ENCODE measurements around the gene SMCP.

SMCP gene

GRCh38 chr1:152878042-152878441 lies at the start of gene SMCP:
Gene SMCP (plus strand): TSS chr1:152878322. CDS start chr1:152884423, 6,101 bp downstream.
- no peak for DNase-seq (ENCODE audit: low read depth)

- DNase-seq (ENCODE audit: low read depth) = no peak
Observed at GRCh38 chr1:152836870-152837269, 41.3 kb upstream of the SMCP start.

GRCh38 chr1:152842556-152842955 lies 35.6 kb upstream of the SMCP start, which contains the start of gene LCE6A:
Gene LCE6A (plus strand): TSS chr1:152842856. CDS start chr1:152843521, 665 bp downstream.
- no peak for DNase-seq (ENCODE audit: low read depth)

- no peak for DNase-seq (ENCODE audit: low read depth)
Observed at GRCh38 chr1:152855661-152856060, 22.5 kb upstream of the SMCP start.

GRCh38 chr1:152858062-152858461 lies 20.1 kb upstream of the SMCP start:
- DNase-seq (ENCODE audit: low read depth) = no peak

- no peak for DNase-seq (ENCODE audit: low read depth)
Observed at GRCh38 chr1:152859696-152860095, 18.4 kb upstream of the SMCP start, which contains the start of gene LCE7A. Gene LCE7A (plus strand): TSS chr1:152859996. CDS start chr1:152860698, 702 bp downstream.

GRCh38 chr1:152860129-152860528 lies 18.0 kb upstream of the SMCP start:
- DNase-seq (ENCODE audit: low read depth) = no peak

- no peak for DNase-seq (ENCODE audit: low read depth)
Observed at GRCh38 chr1:152861374-152861773, 16.7 kb upstream of the SMCP start.

- DNase-seq (ENCODE audit: low read depth) = no peak
Observed at GRCh38 chr1:152864443-152864842, 13.7 kb upstream of the SMCP start.

- DNase-seq (ENCODE audit: low read depth) = no peak
Observed at GRCh38 chr1:152866321-152866720, 11.8 kb upstream of the SMCP start.

- peak; percentile 59 for DNase-seq (ENCODE audit: low read depth)
Observed at GRCh38 chr1:152869808-152870419, 8.2 kb upstream of the SMCP start.

- DNase-seq (ENCODE audit: low read depth) = no peak
Observed at GRCh38 chr1:152870831-152871730, 7.0 kb upstream of the SMCP start.

- DNase-seq (ENCODE audit: low read depth) = no peak
Observed at GRCh38 chr1:152871731-152872126, 6.4 kb upstream of the SMCP start.

- no peak for DNase-seq (ENCODE audit: low read depth)
Observed at GRCh38 chr1:152873495-152873894, 4.6 kb upstream of the SMCP start.

GRCh38 chr1:152876827-152877226 lies 1.3 kb upstream of the SMCP start:
- DNase-seq (ENCODE audit: low read depth) = no peak

GRCh38 chr1:152879559-152880198 lies 1.6 kb downstream of the SMCP start:
- no peak for DNase-seq (ENCODE audit: low read depth)

- DNase-seq (ENCODE audit: low read depth) = no peak
Observed at GRCh38 chr1:152880316-152880715, 2.2 kb downstream of the SMCP start.

- no peak for DNase-seq (ENCODE audit: low read depth)
Observed at GRCh38 chr1:152880907-152881306, 2.8 kb downstream of the SMCP start.

GRCh38 chr1:152884085-152884484 lies 6.0 kb downstream of the SMCP start:
- DNase-seq (ENCODE audit: low read depth) = no peak

GRCh38 chr1:152884506-152884905 lies 6.4 kb downstream of the SMCP start:
- no peak for DNase-seq (ENCODE audit: low read depth)

GRCh38 chr1:152884966-152885624 lies 7.0 kb downstream of the SMCP start:
- DNase-seq (ENCODE audit: low read depth) = no peak

GRCh38 chr1:152886085-152886484 lies 8.0 kb downstream of the SMCP start:
- DNase-seq (ENCODE audit: low read depth) = no peak
